Right cardiac atrium (tissue), 5 donors: ENCODE measurements around the gene CGB5. TPM values are rescaled to one million over a fixed set of nuclear protein-coding genes. Genes with fewer than 3 reads are reported as not detected.
"Not testable (repeated sequence)": the region's sequence is repeated elsewhere in the genome, so short reads cannot be mapped to it uniquely, and the experiment has no call there.

ENCODE experiments used
- ATAC-seq, 2 donors: fragments of 200-7000 bp; cut with Tn5 transposase; one replicate each; pipeline versions ENCODE4 v1.8.0 to v1.9.1; 2020; ENCODE audit warnings: moderate library complexity in 2 of 2, mild to moderate bottlenecking in 1 of 2
- DNase-seq, 3 donors: peaks; one replicate each; pipeline ENCODE4 v3.0.0-alpha.2; 2020
- H3K27ac ChIP-seq: one replicate; pipeline ENCODE4 v1.5.1; 2013; ENCODE audit warnings: mild to moderate bottlenecking, low read length, control low read depth, moderate library complexity
- H3K27me3 ChIP-seq: one replicate; pipeline ENCODE4 v1.6.1; 2013; ENCODE audit not compliant: control insufficient read depth, insufficient read depth
- H3K4me1 ChIP-seq: one replicate; pipeline ENCODE4 v1.6.1; 2013; ENCODE audit warnings: low read length; ENCODE audit not compliant: control insufficient read depth, insufficient read depth
- H3K4me3 ChIP-seq: one replicate; pipeline ENCODE4 v1.5.1; 2013; ENCODE audit warnings: low read length, control low read depth
- H3K9me3 ChIP-seq: one replicate; pipeline ENCODE4 v1.6.1; 2013; ENCODE audit warnings: low read length; ENCODE audit not compliant: control insufficient read depth
- WGBS: extraction: QIAGEN DNeasy Blood & Tissue Kit; methylation state at CpG from one replicate; pipeline ENCODE4 v1.1.7; 2013; 5-methylcytosine and 5-hydroxymethylcytosine counted together
- intact Hi-C, 4 donors: fragments of 100-400 bp; cut with DNase I; formaldehyde crosslinking; loops; one replicate each; pipeline versions ENCODE4 v1.11.0 to v1.14.0; 2022 to 2023
- polyA plus RNA-seq: library from polyadenylated mRNA; stranded (reverse); fragments of 200-250 nt; gene quantifications from one replicate; pipeline ENCODE4 v1.2.3, GENCODE V29; 2013
- total RNA-seq, 4 donors: library from RNA; stranded (reverse); fragmentation: NEBNext Ultra II Directional; extraction: Animal tissue kit (Norgen Biotek cat#: 25700); gene quantifications; one replicate each; pipeline ENCODE4 v1.2.1, GENCODE V29; 2021
- donor health status: healthy with polysubstance abuse.
- donor health status: DM: no; HTN: yes; CAD: no.
- donor health status: DM: no; HTN: no; CAD: no.
- donor health status: DM: no; HTN: yes; CAD: no; lungs with severe emphysema.
- donor health status: DM: yes; HTN: yes; CAD: no.

CGB5 gene
- total and polyA plus RNA-seq, 5 donors, result not detected

- H3K4me3 ChIP-seq, intact Hi-C loops, ATAC-seq, H3K4me1 ChIP-seq, H3K27me3 ChIP-seq, H3K9me3 ChIP-seq, H3K27ac ChIP-seq: not testable (repeated sequence)
- 73% methylated on average over 13 of the region's 15 CpGs for WGBS
- DNase-seq, result peak in 1 of 3 donors; percentile 7
These were observed 19.4 kb upstream of the CGB5 start, which contains the start of gene CGB3 for GRCh38 chr19:49024233-49024632. CGB3 (minus strand) TSS chr19:49024333; CDS start chr19:49023971, 362 bp downstream.

GRCh38 chr19:49025088-49025487 lies 18.6 kb upstream of the CGB5 start:
- intact Hi-C loops, H3K9me3 ChIP-seq, H3K4me1 ChIP-seq, ATAC-seq, DNase-seq, H3K4me3 ChIP-seq, H3K27me3 ChIP-seq, H3K27ac ChIP-seq: not testable (repeated sequence)
- 78% methylated on average over 4 of the region's 6 CpGs for WGBS

GRCh38 chr19:49025599-49025998 lies 18.0 kb upstream of the CGB5 start:
- H3K27me3 ChIP-seq, ATAC-seq, H3K4me3 ChIP-seq, H3K4me1 ChIP-seq, H3K27ac ChIP-seq, intact Hi-C loops, H3K9me3 ChIP-seq: not testable (repeated sequence)
- DNase-seq, result peak in 1 of 3 donors; percentile 18
- 66% methylated on average over 23 of the region's 23 CpGs for WGBS

GRCh38 chr19:49028686-49029085 lies 15.0 kb upstream of the CGB5 start:
- H3K4me3 ChIP-seq, H3K4me1 ChIP-seq, H3K27me3 ChIP-seq, ATAC-seq, H3K9me3 ChIP-seq, intact Hi-C loops, H3K27ac ChIP-seq: not testable (repeated sequence)
- DNase-seq, result peak in 1 of 3 donors; percentile 20
- WGBS, result 85% methylated on average over 9 of the region's 9 CpGs

- H3K27ac ChIP-seq, H3K4me1 ChIP-seq, H3K27me3 ChIP-seq, intact Hi-C loops, ATAC-seq, H3K9me3 ChIP-seq, H3K4me3 ChIP-seq: not testable (repeated sequence)
- 80% methylated on average over 14 of the region's 14 CpGs for WGBS
- DNase-seq, result peak in 1 of 3 donors; percentile 2
These were observed 13.9 kb upstream of the CGB5 start for GRCh38 chr19:49029749-49030148.

- DNase-seq, intact Hi-C loops, H3K4me1 ChIP-seq, H3K9me3 ChIP-seq, H3K4me3 ChIP-seq, ATAC-seq, H3K27me3 ChIP-seq, H3K27ac ChIP-seq: not testable (repeated sequence)
- WGBS, result 92% methylated on average over 5 of the region's 8 CpGs
These were observed 13.3 kb upstream of the CGB5 start for GRCh38 chr19:49030323-49030722.

GRCh38 chr19:49031642-49032301 lies 11.9 kb upstream of the CGB5 start, which contains the start of gene CGB2:
CGB2 (plus strand) TSS chr19:49031890; CDS start chr19:49032096, 206 bp downstream.
- H3K9me3 ChIP-seq, H3K27me3 ChIP-seq, H3K4me3 ChIP-seq, H3K27ac ChIP-seq, intact Hi-C loops, H3K4me1 ChIP-seq: not testable (repeated sequence)
- DNase-seq (peak in 1 of 3 donors; percentile 48), ATAC-seq (peak in 1 of 2 donors; percentile 14)
- WGBS, result 21% methylated on average over 28 of the region's 28 CpGs

GRCh38 chr19:49036815-49037214 lies 6.8 kb upstream of the CGB5 start, which contains the start of gene CGB1:
CGB1 (minus strand) TSS chr19:49036895; CDS start chr19:49036711, 184 bp downstream.
- intact Hi-C loops, H3K4me3 ChIP-seq, ATAC-seq, H3K4me1 ChIP-seq, H3K27me3 ChIP-seq, H3K9me3 ChIP-seq, H3K27ac ChIP-seq: not testable (repeated sequence)
- 49% methylated on average over 18 of the region's 18 CpGs for WGBS
- DNase-seq, result peak in 1 of 3 donors; percentile 36

GRCh38 chr19:49038111-49038510 lies 5.5 kb upstream of the CGB5 start:
- DNase-seq, H3K27me3 ChIP-seq, H3K4me1 ChIP-seq, H3K4me3 ChIP-seq, H3K27ac ChIP-seq, intact Hi-C loops, ATAC-seq, H3K9me3 ChIP-seq: not testable (repeated sequence)
- WGBS, result 93% methylated on average over 6 of the region's 8 CpGs

GRCh38 chr19:49038557-49039276 lies 4.9 kb upstream of the CGB5 start:
- H3K9me3 ChIP-seq, H3K27ac ChIP-seq, intact Hi-C loops, ATAC-seq, H3K4me1 ChIP-seq, H3K4me3 ChIP-seq, H3K27me3 ChIP-seq: not testable (repeated sequence)
- 84% methylated on average over 26 of the region's 26 CpGs for WGBS
- DNase-seq, result peak in 1 of 3 donors; percentile 6

GRCh38 chr19:49039736-49040135 lies 3.9 kb upstream of the CGB5 start:
- intact Hi-C loops, H3K4me3 ChIP-seq, H3K4me1 ChIP-seq, H3K27me3 ChIP-seq, H3K9me3 ChIP-seq, H3K27ac ChIP-seq, ATAC-seq: not testable (repeated sequence)
- WGBS, result 69% methylated on average over 9 of the region's 9 CpGs
- DNase-seq, result peak in 1 of 3 donors; percentile 0
